Tibial artery (tissue), 4 donors: ENCODE data around the gene PDE11A.

Source experiments
- DNase-seq, 2 donors: peaks; one replicate each; pipeline ENCODE4 v3.0.0-alpha.2; 2019
- H3K27ac ChIP-seq, 2 donors: fragments of 200-600 bp; sonication (generic) in 1 of 2; 1 replicate in 1 of 2; 2 replicates in 1 of 2; pipeline ENCODE4 v1.5.1; 2018 to 2019; ENCODE audit warnings: mild to moderate bottlenecking in 1 of 2
- H3K27me3 ChIP-seq, 2 donors: fragments of 200-600 bp; sonication (generic) in 1 of 2; one replicate each; pipeline versions ENCODE4 v1.5.1 to v1.6.0; 2016 to 2019
- H3K36me3 ChIP-seq, 3 donors: fragments of 200-600 bp; sonication (generic) in 2 of 3; one replicate each; pipeline ENCODE4 v1.5.1; 2016 to 2019; ENCODE audit warnings: mild to moderate bottlenecking in 2 of 3
- H3K4me1 ChIP-seq, 4 donors: fragments of 200-600 bp; sonication (generic) in 2 of 4; 1 replicate in 3 of 4; 2 replicates in 1 of 4; pipeline ENCODE4 v1.5.1; 2016 to 2019
- H3K4me3 ChIP-seq, 2 donors: fragments of 200-600 bp; sonication (generic) in 1 of 2; 1 replicate in 1 of 2; 2 replicates in 1 of 2; pipeline ENCODE4 v1.5.1; 2018 to 2019; ENCODE audit warnings: mild to moderate bottlenecking in 2 of 2
- H3K9me3 ChIP-seq, 3 donors: fragments of 200-600 bp; sonication (generic) in 1 of 3; one replicate each; pipeline ENCODE4 v1.5.1; 2016 to 2019
- CTCF ChIP-seq, 2 experiments: fragments of 200-600 bp in 1 of 2; fragments of 450-650 bp in 1 of 2; IDR thresholded peaks; one replicate each; pipeline ENCODE4 v1.5.1; 2017 to 2019; ENCODE audit warnings: antibody characterized with exemption in 2 of 2, mild to moderate bottlenecking in 1 of 2, moderate library complexity in 1 of 2
- intact Hi-C: fragments of 100-400 bp; cut with DNase I; formaldehyde crosslinking; loops from one replicate; pipeline ENCODE4 v1.15.0; 2023; ENCODE audit warnings: low total_unique reads

The PDE11A gene

GRCh38 chr2:177598326-177599138 is 474.0 kb downstream of the PDE11A start:
- Histone ChIP-seq H3K27ac (no peak overlapping the region), H3K9me3 (no peaks in the 10 kb centered on the region), H3K27me3 (no peaks in the 10 kb centered on the region), H3K4me1 (peaks cover 0 to 18% (median 8%) of the 10 kb centered on the region in 4 donors), H3K4me3 (no peak overlapping the region), H3K36me3 (no peaks in the 10 kb centered on the region)
- intact Hi-C loops, result no loop called here
- no peak for TF ChIP-seq CTCF (IDR thresholded peaks at IDR 0.05)
- DNase-seq, result peak in 1 of 2 donors; percentile 35

GRCh38 chr2:177597759-177598158 is 474.8 kb downstream of the PDE11A start:
- Histone ChIP-seq H3K4me3 (no peak overlapping the region), H3K27ac (no peak overlapping the region), H3K36me3 (no peaks in the 10 kb centered on the region), H3K4me1 (peaks cover 0 to 18% (median 8%) of the 10 kb centered on the region in 4 donors), H3K9me3 (no peaks in the 10 kb centered on the region), H3K27me3 (no peaks in the 10 kb centered on the region)
- no peak for DNase-seq
- intact Hi-C loops, result no loop called here
- TF ChIP-seq CTCF (IDR thresholded peaks at IDR 0.05), result no peak

GRCh38 chr2:177596866-177597265 is 475.7 kb downstream of the PDE11A start:
- Histone ChIP-seq H3K4me1 (peaks cover 0 to 18% (median 8%) of the 10 kb centered on the region in 4 donors), H3K27me3 (peaks cover 0 to 1% of the 10 kb centered on the region in 2 donors), H3K27ac (no peak overlapping the region), H3K9me3 (no peaks in the 10 kb centered on the region), H3K36me3 (no peaks in the 10 kb centered on the region), H3K4me3 (no peak overlapping the region)
- intact Hi-C loops, result no loop called here
- DNase-seq, result no peak
- no peak for TF ChIP-seq CTCF (IDR thresholded peaks at IDR 0.05)

GRCh38 chr2:177595126-177595845 is 477.3 kb downstream of the PDE11A start:
- Histone ChIP-seq H3K36me3 (no peaks in the 10 kb centered on the region), H3K9me3 (no peaks in the 10 kb centered on the region), H3K4me3 (no peak overlapping the region), H3K4me1 (peaks cover 0 to 18% (median 8%) of the 10 kb centered on the region in 4 donors), H3K27me3 (peaks cover 0 to 2% of the 10 kb centered on the region in 2 donors), H3K27ac (no peak overlapping the region)
- no peak for DNase-seq
- TF ChIP-seq CTCF (IDR thresholded peaks at IDR 0.05), result no peak
- intact Hi-C loops, result no loop called here

GRCh38 chr2:177593402-177593801 is 479.2 kb downstream of the PDE11A start:
- H3K36me3 ChIP-seq, result no peaks in the 10 kb centered on the region
- no peak for TF ChIP-seq CTCF (IDR thresholded peaks at IDR 0.05)
- no peak for DNase-seq
- H3K9me3 ChIP-seq, result no peaks in the 10 kb centered on the region
- intact Hi-C loops, result no loop called here
- H3K4me3 ChIP-seq, result no peak overlapping the region
- H3K27me3 ChIP-seq, result peaks cover 0 to 2% of the 10 kb centered on the region in 2 donors
- H3K4me1 ChIP-seq, result peaks cover 0 to 9% (median 4%) of the 10 kb centered on the region in 4 donors
- no peak overlapping the region for H3K27ac ChIP-seq
